ENCODE data around the gene EIF4EBP2.

Gene EIF4EBP2

GRCh38 chr10:70360215-70360614, 43.7 kb upstream of the EIF4EBP2 start:
- no peak overlapping the region for H3K4me3 ChIP-seq (ENCODE audit: low read depth, low read length)
- TF ChIP-seq CTCF (IDR thresholded peaks at IDR 0.05; ENCODE audit: borderline replicate concordance, insufficient read depth, low read depth, low read length) = no peak

- no peak overlapping the region for H3K4me3 ChIP-seq (ENCODE audit: low read depth, low read length)
- no peak for TF ChIP-seq CTCF (IDR thresholded peaks at IDR 0.05; ENCODE audit: borderline replicate concordance, insufficient read depth, low read depth, low read length)
Observed at GRCh38 chr10:70362328-70362727, 41.6 kb upstream of the EIF4EBP2 start.

- H3K4me3 ChIP-seq (ENCODE audit: low read depth, low read length) = no peak overlapping the region
- no peak for TF ChIP-seq CTCF (IDR thresholded peaks at IDR 0.05; ENCODE audit: borderline replicate concordance, insufficient read depth, low read depth, low read length)
Observed at GRCh38 chr10:70363292-70363691, 40.7 kb upstream of the EIF4EBP2 start.

- TF ChIP-seq CTCF (IDR thresholded peaks at IDR 0.05; ENCODE audit: borderline replicate concordance, insufficient read depth, low read depth, low read length) = peak; percentile 89
- no peak overlapping the region for H3K4me3 ChIP-seq (ENCODE audit: low read depth, low read length)
Observed at GRCh38 chr10:70363971-70364771, 39.8 kb upstream of the EIF4EBP2 start.

- no peak overlapping the region for H3K4me3 ChIP-seq (ENCODE audit: low read depth, low read length)
- no peak for TF ChIP-seq CTCF (IDR thresholded peaks at IDR 0.05; ENCODE audit: borderline replicate concordance, insufficient read depth, low read depth, low read length)
Observed at GRCh38 chr10:70364772-70365091, 39.2 kb upstream of the EIF4EBP2 start.

GRCh38 chr10:70367195-70367796, 36.6 kb upstream of the EIF4EBP2 start:
- H3K4me3 ChIP-seq (ENCODE audit: low read depth, low read length) = no peak overlapping the region
- no peak for TF ChIP-seq CTCF (IDR thresholded peaks at IDR 0.05; ENCODE audit: borderline replicate concordance, insufficient read depth, low read depth, low read length)
